GM12878 (cell line): ENCODE measurements around the gene ARHGAP26. TPM values are rescaled to one million over a fixed set of nuclear protein-coding genes. Genes with fewer than 3 reads are reported as not detected.

Experiments
- ATAC-seq: fragments of 200-7000 bp; cut with Tn5 transposase; 3 replicates; pipeline ENCODE4 v1.9.1; 2020; ENCODE audit warnings: mild to moderate bottlenecking, moderate library complexity
- BruUV-seq: library from RNA; stranded (reverse); fragments of 400-500 nt; replicated peaks from 2 replicates; lab custom pipeline; 2021; lab: Mats Ljungman, UMichigan
- CTCF ChIA-PET: fragments of 300-600 bp; sonication (Branson Sonifier 250); formaldehyde crosslinking; extraction: SDS; loops from one replicate; lab custom pipeline; 2021; ENCODE audit warnings: inconsistent platforms; lab: Yijun Ruan, JAX
- POLR2A ChIA-PET: fragments of 350-600 bp; formaldehyde crosslinking; extraction: SDS; loops from one replicate; lab custom pipeline; 2021; ENCODE audit warnings: inconsistent platforms; lab: Charles Lee
- RAD21 ChIA-PET: fragments of 300-600 bp; sonication (Branson Sonifier 250); formaldehyde crosslinking; loops from one replicate; lab custom pipeline; 2023; ENCODE audit warnings: antibody characterized with exemption; ENCODE audit not compliant: unreplicated experiment; lab: Charles Lee
- SMC1A ChIA-PET: fragments of 300-600 bp; sonication (Branson Sonifier 250); formaldehyde crosslinking; loops from one replicate; lab custom pipeline; 2023; ENCODE audit not compliant: unreplicated experiment, uncharacterized antibody; lab: Charles Lee
- DNase-seq: peaks from one replicate; pipeline ENCODE4 v3.0.0-alpha.2; 2011; ENCODE audit warnings: low read depth, low spot score
- FAIRE-seq: peaks from 3 replicates; lab custom pipeline; 2011; peaks lifted over from hg19 to GRCh38; lab: Jason Lieb, UNC
- H2AFZ ChIP-seq: 2 replicates; pipeline ENCODE4 v1.6.0; 2011; ENCODE audit warnings: low read depth, low read length, control low read depth; ENCODE audit not compliant: control insufficient read depth
- H3K27ac ChIP-seq: 2 replicates; pipeline ENCODE4 v1.5.1; 2011; ENCODE audit warnings: control low read depth; ENCODE audit not compliant: control insufficient read depth, insufficient read depth
- H3K27me3 ChIP-seq, 2 experiments: replicated peaks in 1 of 2; 2 replicates each; pipeline versions ENCODE4 v1.6.0 to v1.6.1; 2011; ENCODE audit warnings: low read length in 1 of 2; ENCODE audit not compliant: control insufficient read depth in 2 of 2, insufficient read depth in 2 of 2
- H3K36me3 ChIP-seq, 2 experiments: 2 replicates each; pipeline ENCODE4 v1.5.1; 2011; ENCODE audit warnings: low read length in 1 of 2; ENCODE audit not compliant: control insufficient read depth in 2 of 2, insufficient read depth in 2 of 2
- H3K4me1 ChIP-seq: 2 replicates; pipeline ENCODE4 v1.6.1; 2011; ENCODE audit warnings: mild to moderate bottlenecking, low read length, moderate library complexity, mixed read lengths; ENCODE audit not compliant: control insufficient read depth, insufficient read depth
- H3K4me2 ChIP-seq: 2 replicates; pipeline ENCODE4 v1.6.0; 2011; ENCODE audit warnings: control low read depth; ENCODE audit not compliant: control insufficient read depth, insufficient read depth
- H3K4me3 ChIP-seq: fragments of 200-600 bp; sonication (generic); 2 replicates; pipeline ENCODE4 v1.5.1; 2016
- H3K79me2 ChIP-seq: 2 replicates; pipeline ENCODE4 v1.6.0; 2011; ENCODE audit warnings: low read length; ENCODE audit not compliant: control insufficient read depth, insufficient read depth
- H3K9ac ChIP-seq: 2 replicates; pipeline ENCODE4 v1.8.0; 2011; ENCODE audit warnings: low read length, control low read depth, mixed read lengths; ENCODE audit not compliant: control insufficient read depth, insufficient read depth
- H3K9me3 ChIP-seq: replicated peaks from 3 replicates; pipeline ENCODE4 v1.5.1; 2011; ENCODE audit warnings: mild to moderate bottlenecking, low read length; ENCODE audit not compliant: control insufficient read depth, insufficient read depth
- H4K20me1 ChIP-seq: 2 replicates; pipeline ENCODE4 v1.6.0; 2011; ENCODE audit not compliant: control insufficient read depth, insufficient read depth
- ATF2 ChIP-seq: IDR thresholded peaks from 2 replicates; pipeline ENCODE4 v1.6.1; 2012; ENCODE audit warnings: low read length, inconsistent platforms
- BHLHE40 ChIP-seq, 2 experiments: fragments of 450-650 bp in 1 of 2; IDR thresholded peaks; 2 replicates each; pipeline ENCODE4 v1.6.1; 2011 to 2017; ENCODE audit warnings: low read depth in 2 of 2, borderline replicate concordance in 1 of 2, improper control_type of control experiment in 1 of 2, low read length in 1 of 2, mild to moderate bottlenecking in 1 of 2
- CBFB ChIP-seq: IDR thresholded peaks from 2 replicates; pipeline ENCODE4 v1.6.1; 2016; ENCODE audit warnings: antibody characterized with exemption, low read depth
- E4F1 ChIP-seq: fragments of 450-650 bp; IDR thresholded peaks from 2 replicates; pipeline ENCODE4 v1.6.1; 2018; ENCODE audit warnings: borderline replicate concordance, mild to moderate bottlenecking; ENCODE audit not compliant: partially characterized antibody
- FOS ChIP-seq: IDR thresholded peaks from 3 replicates; pipeline ENCODE4 v1.6.1; 2011; ENCODE audit warnings: borderline replicate concordance; ENCODE audit not compliant: insufficient read length; ENCODE audit errors: extremely low read depth
- HCFC1 ChIP-seq: fragments of 150-350 bp; IDR thresholded peaks from 2 replicates; pipeline ENCODE4 v1.6.1; 2014; ENCODE audit warnings: low read length
- IKZF1 ChIP-seq: fragments of 450-650 bp; conservative IDR thresholded peaks from 2 replicates; pipeline ENCODE4 v1.6.1; 2017; ENCODE audit warnings: antibody characterized with exemption, mild to moderate bottlenecking
- IKZF2 ChIP-seq, 2 experiments: fragments of 450-650 bp; IDR thresholded peaks; 2 replicates each; pipeline ENCODE4 v1.6.1; 2017; ENCODE audit warnings: mild to moderate bottlenecking in 2 of 2, moderate library complexity in 2 of 2
- MAX ChIP-seq: IDR thresholded peaks from 2 replicates; pipeline ENCODE4 v1.6.1; 2012; ENCODE audit warnings: low read depth, low read length, improper control_type of control experiment
- MEF2B ChIP-seq: fragments of 450-650 bp; IDR thresholded peaks from 2 replicates; pipeline ENCODE4 v1.6.1; 2018; ENCODE audit warnings: mild to moderate bottlenecking, moderate library complexity; ENCODE audit not compliant: partially characterized antibody, poor library complexity, severe bottlenecking
- MTA2 ChIP-seq: fragments of 450-650 bp; IDR thresholded peaks from 2 replicates; pipeline ENCODE4 v1.6.1; 2016; ENCODE audit warnings: low read depth, mild to moderate bottlenecking, moderate library complexity
- NR2C1 ChIP-seq: fragments of 450-650 bp; IDR thresholded peaks from 2 replicates; pipeline ENCODE4 v1.6.1; 2017; ENCODE audit warnings: antibody characterized with exemption, mild to moderate bottlenecking, moderate library complexity
- RCOR1 ChIP-seq: conservative IDR thresholded peaks from 2 replicates; pipeline ENCODE4 v1.6.1; 2012; ENCODE audit warnings: low read depth, low read length, improper control_type of control experiment
- SMAD1 ChIP-seq: fragments of 450-650 bp; IDR thresholded peaks from 2 replicates; pipeline ENCODE4 v1.6.1; 2018; ENCODE audit warnings: mild to moderate bottlenecking, low read depth; ENCODE audit not compliant: partially characterized antibody
- TCF12 ChIP-seq: IDR thresholded peaks from 2 replicates; pipeline ENCODE4 v1.6.1; 2011; ENCODE audit warnings: low read depth, mild to moderate bottlenecking, low read length
- WGBS: methylation state at CpG from one replicate; pipeline ENCODE4 v1.1.6; 2016; ENCODE audit warnings: low lambda C conversion rate; ENCODE audit not compliant: insufficient replicate concordance, insufficient coverage; ENCODE audit errors: missing lambda C conversion rate; 5-methylcytosine and 5-hydroxymethylcytosine counted together
- in situ Hi-C: fragments of 300-500 bp; cut with MboI; formaldehyde crosslinking; loops from 9 replicates; pipeline ENCODE4 v1.14.3; 2018; ENCODE audit warnings: mixed read lengths
- intact Hi-C: fragments of 100-400 bp; cut with micrococcal nuclease; formaldehyde crosslinking; loops from one replicate; pipeline ENCODE4 v1.14.2; 2022; ENCODE audit not compliant: unreplicated experiment
- polyA plus RNA-seq, 11 experiments: library from polyadenylated mRNA; depleted of rRNA in 4 of 11; unstranded in 6 of 11; stranded (reverse) in 5 of 11; fragments of >200 nt; fragmentation: Nextera tagmentation in 4 of 11; fragmentation: Illumina TruSeq in 1 of 11; extraction: Ambion mirVana in 4 of 11; extraction: Trizol in 1 of 11; gene quantifications; 1 replicate in 1 of 11; 2 replicates in 10 of 11; pipeline versions ENCODE4 v1.2.1 to v1.2.3, GENCODE V29; 2011 to 2016; ENCODE audit warnings: inconsistent platforms in 2 of 11, missing spikeins in 2 of 11, low read depth in 1 of 11
- total RNA-seq, 4 experiments: library from RNA; depleted of rRNA in 3 of 4; stranded (reverse); fragments of >200 nt in 3 of 4; fragmentation: Illumina TruSeq in 1 of 4; extraction: Trizol in 1 of 4; gene quantifications; 2 replicates each; pipeline versions ENCODE4 v1.2.1 to v1.2.3, GENCODE V29; 2013 to 2021

ARHGAP26 gene
- total and polyA plus RNA-seq, 10 of the 15 experiments (the other 5 are each of a cell fraction or from before 2014, with no cell fraction given): 9.4 to 41.5 (median 19.3) TPM

- ChIA-PET POLR2A (no interaction called here), CTCF (interaction anchor here (1.3 kb wide), 1 partner anchor 18 kb away, joined by 3 read pairs; no protein-coding TSS in a partner anchor), SMC1A (no interaction called here), RAD21 (no interaction called here)
- in situ Hi-C loops: no loop called here
- H3K27me3 ChIP-seq: no peaks in the 10 kb centered on the region
- no peak for ATAC-seq
- H3K79me2 ChIP-seq: no peaks in the 10 kb centered on the region
- no peak overlapping the region for H3K4me2 ChIP-seq
- no peak overlapping the region for H2AFZ ChIP-seq
- no peak overlapping the region for H3K9ac ChIP-seq
- H3K9me3 ChIP-seq: no peaks in the 10 kb centered on the region
- peaks cover 6% of the 10 kb centered on the region; the same call in 1 of the 2 replicates for H3K4me1 ChIP-seq
- DNase-seq: no peak
- H3K27ac ChIP-seq: no peak overlapping the region
- FAIRE-seq: no peak
- 55% methylated on average over 6 of the region's 6 CpGs for WGBS
- intact Hi-C loops: no loop called here
- H3K4me3 ChIP-seq: no peak overlapping the region
- no peaks in the 10 kb centered on the region for H4K20me1 ChIP-seq
- TF ChIP-seq MEF2B: no peak
- no peak for TF ChIP-seq MAX
- no peak for TF ChIP-seq BHLHE40 (IDR thresholded peaks at IDR 0.05; ENCODE audit: borderline replicate concordance in 1 of 2, low read depth in 2 of 2, low read length in 1 of 2)
- no peak for TF ChIP-seq SMAD1
- no peak for TF ChIP-seq RCOR1
- TF ChIP-seq HCFC1: no peak
- TF ChIP-seq CBFB: no peak
- no peak for TF ChIP-seq TCF12
- no peak for TF ChIP-seq FOS
- no peak for TF ChIP-seq IKZF1
- no peak for TF ChIP-seq IKZF2 (IDR thresholded peaks at IDR 0.05)
- TF ChIP-seq ATF2: no peak
- TF ChIP-seq MTA2: no peak
- TF ChIP-seq E4F1: no peak
- no peak for TF ChIP-seq NR2C1
- H3K36me3 ChIP-seq: no peaks in the 10 kb centered on the region
- BruUV-seq: no TSS peak
Observed at GRCh38 chr5:142827934-142828576, 57.9 kb downstream of the ARHGAP26 start.
